Measurements from ENCODE around the gene UNKL. TPM values are rescaled to one million over a fixed set of nuclear protein-coding genes. Genes with fewer than 3 reads are reported as not detected.
"Not testable (repeated sequence)": the region's sequence is repeated elsewhere in the genome, so short reads cannot be mapped to it uniquely, and the experiment has no call there.

Gene UNKL
- total RNA-seq, 1 donor from 2014 or later: 6.1 TPM

GRCh38 chr16:1331712-1332617 is 82.5 kb downstream of the UNKL start:
- peaks cover 22% of the 10 kb centered on the region for H3K27me3 Mint-ChIP-seq (ENCODE audit: insufficient read depth, low read depth)
- H3K27ac ChIP-seq: no peak overlapping the region
- H3K27me3 ChIP-seq: peaks cover 71% of the 10 kb centered on the region
- no peak overlapping the region for H2AFZ ChIP-seq (replicated peaks)
- no peak for TF ChIP-seq EZH2phosphoT487 (IDR thresholded peaks at IDR 0.05)
- TF ChIP-seq EZH2 (IDR thresholded peaks at IDR 0.05): peak; percentile 34
- H4K20me1 ChIP-seq (ENCODE audit: low read depth): peaks cover 48% of the 10 kb centered on the region
- peaks cover 16% of the 10 kb centered on the region for H3K4me1 ChIP-seq
- peaks cover 31% of the 10 kb centered on the region for H3K4me1 Mint-ChIP-seq
- H3K4me2 ChIP-seq: peak overlapping the region; percentile 73
- H3K4me3 Mint-ChIP-seq: peak overlapping the region; percentile 84
- no peaks in the 10 kb centered on the region for H3K9me3 Mint-ChIP-seq
- no peak overlapping the region for H3K9ac ChIP-seq
- no peaks in the 10 kb centered on the region for H3K9me3 ChIP-seq (ENCODE audit: low read depth)
- no peaks in the 10 kb centered on the region for H3K79me2 ChIP-seq (ENCODE audit: low read depth)
- H3F3A ChIP-seq (ENCODE audit: low read depth): peaks cover 30% of the 10 kb centered on the region
- peak overlapping the region; percentile 35 for H3K4me3 ChIP-seq
- no peaks in the 10 kb centered on the region for H3K36me3 Mint-ChIP-seq
- H3K36me3 ChIP-seq: no peaks in the 10 kb centered on the region
- H3K27ac Mint-ChIP-seq: no peak overlapping the region
- DNase-seq (ENCODE audit: low spot score): peak; percentile 85

DNA sequence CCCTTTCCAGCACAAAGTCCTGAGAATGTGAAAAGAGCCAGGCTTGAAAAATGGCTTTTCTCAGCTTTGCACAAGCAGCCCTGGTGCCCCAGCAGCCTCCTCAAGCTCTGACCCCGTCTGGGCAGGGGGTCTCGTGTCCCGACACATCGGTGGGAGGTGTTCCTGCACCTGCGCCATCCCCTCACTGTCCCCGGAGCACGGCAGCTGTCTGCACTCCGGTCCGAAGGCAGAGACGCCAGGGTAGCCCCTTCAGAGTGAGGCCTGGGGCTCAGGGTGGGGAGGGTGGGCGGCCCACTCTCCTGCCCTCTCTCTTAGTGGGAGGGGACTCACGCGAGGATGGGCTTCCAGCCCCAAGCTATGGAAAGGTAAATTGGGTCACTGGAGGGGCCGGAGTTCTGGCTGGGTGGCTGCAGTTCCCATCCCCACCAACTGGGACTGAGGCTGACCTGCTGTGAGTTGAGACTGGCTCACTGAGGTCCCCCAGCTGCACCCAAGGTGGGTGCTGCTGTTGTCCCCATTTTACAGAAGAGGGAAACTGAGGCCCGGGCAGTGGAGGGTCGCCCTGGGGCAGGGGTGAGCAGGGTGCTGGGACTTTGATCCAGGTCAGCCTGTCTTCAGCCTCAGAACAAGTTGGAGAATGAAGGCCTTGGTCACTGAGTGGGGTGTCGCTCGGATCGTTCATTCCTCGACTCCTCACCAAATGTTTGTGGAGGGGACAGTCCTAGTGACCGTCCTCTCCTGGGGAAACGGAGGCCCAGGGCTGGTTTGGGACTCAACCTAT is 83.4 kb downstream of the UNKL start:
- no peak for DNase-seq (ENCODE audit: low spot score)
- peaks cover 27% of the 10 kb centered on the region for H3K4me1 Mint-ChIP-seq
- peaks cover 48% of the 10 kb centered on the region for H4K20me1 ChIP-seq (ENCODE audit: low read depth)
- no peak overlapping the region for H3K27ac ChIP-seq
- TF ChIP-seq EZH2 (IDR thresholded peaks at IDR 0.05): no peak
- no peak for TF ChIP-seq EZH2phosphoT487 (IDR thresholded peaks at IDR 0.05)
- no peak for TF ChIP-seq CTCF (IDR thresholded peaks at IDR 0.05)
- no peaks in the 10 kb centered on the region for H3K9me3 ChIP-seq (ENCODE audit: low read depth)
- H3K27me3 Mint-ChIP-seq (ENCODE audit: insufficient read depth, low read depth): peaks cover 24% of the 10 kb centered on the region
- peaks cover 16% of the 10 kb centered on the region for H3K4me1 ChIP-seq
- H3K27ac Mint-ChIP-seq: no peak overlapping the region
- no peaks in the 10 kb centered on the region for H3K36me3 ChIP-seq
- peaks cover 37% of the 10 kb centered on the region for H3F3A ChIP-seq (ENCODE audit: low read depth)
- no peaks in the 10 kb centered on the region for H3K9me3 Mint-ChIP-seq
- H3K36me3 Mint-ChIP-seq: peaks cover 3% of the 10 kb centered on the region
- no peak overlapping the region for H3K9ac ChIP-seq
- H3K79me2 ChIP-seq (ENCODE audit: low read depth): no peaks in the 10 kb centered on the region
- peak overlapping the region; percentile 35 for H3K4me3 ChIP-seq
- peak overlapping the region; percentile 72 for H3K4me3 Mint-ChIP-seq
- H3K27me3 ChIP-seq: peaks cover 63% of the 10 kb centered on the region
- peak overlapping the region; percentile 73 for H3K4me2 ChIP-seq
- no peak overlapping the region for H2AFZ ChIP-seq (replicated peaks)

GRCh38 chr16:1330260-1330914 is 84.1 kb downstream of the UNKL start:
- no peaks in the 10 kb centered on the region for H3K36me3 ChIP-seq
- Mint-ChIP-seq H3K4me1 (peaks cover 21% of the 10 kb centered on the region), H3K4me3 (no peak overlapping the region), H3K9me3 (no peaks in the 10 kb centered on the region), H3K36me3 (peaks cover 3% of the 10 kb centered on the region), H3K27me3 (ENCODE audit: insufficient read depth, low read depth) (peaks cover 24% of the 10 kb centered on the region), H3K27ac (no peak overlapping the region)
- peaks cover 55% of the 10 kb centered on the region for H3K27me3 ChIP-seq
- DNase-seq (ENCODE audit: low spot score): no peak
- H3K27ac ChIP-seq: no peak overlapping the region
- peaks cover 16% of the 10 kb centered on the region for H3K4me1 ChIP-seq
- no peak overlapping the region for H3K4me3 ChIP-seq
- peaks cover 42% of the 10 kb centered on the region for H3F3A ChIP-seq (ENCODE audit: low read depth)
- TF ChIP-seq CTCF (IDR thresholded peaks at IDR 0.05): peak; percentile 57
- no peak for TF ChIP-seq EZH2 (IDR thresholded peaks at IDR 0.05)
- H4K20me1 ChIP-seq (ENCODE audit: low read depth): peaks cover 48% of the 10 kb centered on the region
- H3K79me2 ChIP-seq (ENCODE audit: low read depth): no peaks in the 10 kb centered on the region
- no peak overlapping the region for H2AFZ ChIP-seq (replicated peaks)
- H3K9ac ChIP-seq: no peak overlapping the region
- H3K4me2 ChIP-seq: no peak overlapping the region
- no peaks in the 10 kb centered on the region for H3K9me3 ChIP-seq (ENCODE audit: low read depth)

DNA sequence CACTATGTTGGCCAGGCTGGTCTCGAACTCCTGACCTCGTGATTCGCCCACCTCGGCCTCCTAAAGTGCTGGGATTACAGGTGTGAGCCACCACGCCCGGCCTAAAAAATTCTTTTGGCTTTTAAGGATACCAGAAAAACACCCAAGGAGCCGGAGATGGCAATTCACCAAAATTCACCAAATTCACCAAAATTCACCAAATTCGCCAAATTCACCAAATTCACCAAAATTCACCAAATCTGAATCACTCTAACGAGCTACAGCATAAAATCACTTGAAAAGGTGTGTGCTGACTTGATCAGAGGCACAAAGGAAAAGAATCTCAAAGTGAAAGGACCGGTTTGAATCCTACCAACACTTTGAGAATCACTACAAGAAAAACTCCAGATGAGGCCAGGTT is 85.5 kb downstream of the UNKL start:
- not testable (repeated sequence) for H3K9me3 Mint-ChIP-seq, H3K4me3 Mint-ChIP-seq, H3K27ac Mint-ChIP-seq

DNA sequence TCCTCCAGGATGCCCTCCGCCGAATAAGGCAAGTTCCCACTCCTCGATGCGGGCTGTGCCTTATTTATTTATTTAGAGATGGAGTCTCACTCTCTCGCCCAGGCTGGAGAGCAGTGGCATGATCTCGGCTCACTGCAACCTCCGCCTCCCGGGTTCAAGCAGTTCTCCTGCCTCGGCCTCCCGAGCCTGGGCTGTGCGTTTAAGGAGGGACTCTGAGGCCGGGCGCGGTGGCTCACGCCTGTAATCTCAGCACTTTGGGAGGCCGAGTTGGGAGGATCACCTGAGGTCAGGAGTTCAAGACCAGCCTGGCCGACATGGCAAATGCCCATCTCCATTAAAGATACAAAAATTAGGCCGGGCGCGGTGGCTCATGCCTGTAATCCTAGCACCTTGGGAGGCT is 86.4 kb downstream of the UNKL start:
- peak overlapping the region; percentile 58 for H3K27ac ChIP-seq
- H3K36me3 Mint-ChIP-seq; H3K79me2 ChIP-seq (ENCODE audit: low read depth); H3K4me3 ChIP-seq; H3K9me3 ChIP-seq (ENCODE audit: low read depth); H3K4me2 ChIP-seq; H2AFZ ChIP-seq (replicated peaks); H3K9ac ChIP-seq; H3K9me3 Mint-ChIP-seq; DNase-seq (ENCODE audit: low spot score); H3K36me3 ChIP-seq; H3K27ac Mint-ChIP-seq; H3K4me3 Mint-ChIP-seq; H3K4me1 ChIP-seq: not testable (repeated sequence)
- Mint-ChIP-seq H3K4me1 (peaks cover 13% of the 10 kb centered on the region), H3K27me3 (ENCODE audit: insufficient read depth, low read depth) (peaks cover 24% of the 10 kb centered on the region)
- H3K27me3 ChIP-seq: peaks cover 33% of the 10 kb centered on the region
- H3F3A ChIP-seq (ENCODE audit: low read depth): peaks cover 46% of the 10 kb centered on the region
- H4K20me1 ChIP-seq (ENCODE audit: low read depth): peaks cover 49% of the 10 kb centered on the region

More for the DNA sequence above, 85.5 kb downstream of the UNKL start:
- not testable (repeated sequence) for H2AFZ ChIP-seq (replicated peaks); H3K4me1 ChIP-seq; H3K4me3 ChIP-seq; H3K36me3 Mint-ChIP-seq; DNase-seq (ENCODE audit: low spot score); H3K36me3 ChIP-seq; H3K79me2 ChIP-seq (ENCODE audit: low read depth); H3K27ac ChIP-seq; H3K9me3 ChIP-seq (ENCODE audit: low read depth); H3K9ac ChIP-seq; H3K4me2 ChIP-seq
- Histone ChIP-seq H3K27me3 (peaks cover 41% of the 10 kb centered on the region), H3F3A (ENCODE audit: low read depth) (peaks cover 48% of the 10 kb centered on the region), H4K20me1 (ENCODE audit: low read depth) (peaks cover 46% of the 10 kb centered on the region)
- Mint-ChIP-seq H3K4me1 (peaks cover 13% of the 10 kb centered on the region), H3K27me3 (ENCODE audit: insufficient read depth, low read depth) (peaks cover 23% of the 10 kb centered on the region)

All from neural progenitor cell (in vitro differentiated cells).